MM.1S (cell line): ENCODE measurements around the gene LMO7.

Experiments
- CTCF ChIP-seq: fragments of 300-600 bp; sonication (generic); IDR thresholded peaks from 2 replicates; pipeline ENCODE4 v1.5.1; 2016; ENCODE audit warnings: antibody characterized with exemption, low read length, mixed read lengths
- EZH2 ChIP-seq: fragments of 300-600 bp; sonication (generic); optimal IDR thresholded peaks from 2 replicates; pipeline ENCODE3; 2017; ENCODE audit warnings: low read depth, mild to moderate bottlenecking, antibody characterized with exemption, low read length, mixed read lengths
- EZH2phosphoT487 ChIP-seq: fragments of 300-600 bp; sonication (generic); IDR thresholded peaks from 2 replicates; pipeline ENCODE4 v1.6.1; 2018; ENCODE audit warnings: antibody characterized with exemption, low read length

GRCh38 chr13:75803164-75803611 lies 167.1 kb downstream of the LMO7 start:
- TF ChIP-seq CTCF: no peak
- TF ChIP-seq EZH2: no peak
- TF ChIP-seq EZH2phosphoT487: no peak
